DOHH2 (cell line): ENCODE results near the gene TUFT1.

Source experiments
- H3F3A ChIP-seq: fragments of 200-600 bp; sonication (generic), shearing (Covaris generic); 2 replicates; pipeline ENCODE4 v1.6.0; 2016; ENCODE audit warnings: antibody characterized with exemption, mild to moderate bottlenecking; ENCODE audit not compliant: control insufficient read depth, insufficient read depth
- H3K27ac ChIP-seq: fragments of 200-600 bp; sonication (generic); 2 replicates; pipeline ENCODE4 v1.5.1; 2014; ENCODE audit warnings: low read depth, mild to moderate bottlenecking, low read length, moderate library complexity
- H3K27me3 ChIP-seq: fragments of 200-600 bp; sonication (generic); 2 replicates; pipeline ENCODE4 v1.6.1; 2014; ENCODE audit warnings: mild to moderate bottlenecking, low read length, mixed read lengths; ENCODE audit not compliant: control insufficient read depth
- H3K36me3 ChIP-seq: fragments of 200-600 bp; sonication (generic); 2 replicates; pipeline ENCODE4 v1.6.1; 2014; ENCODE audit warnings: mild to moderate bottlenecking, low read length, moderate library complexity, mixed read lengths; ENCODE audit not compliant: control insufficient read depth
- H3K4me1 ChIP-seq: fragments of 200-600 bp; sonication (generic); 2 replicates; pipeline ENCODE4 v1.6.1; 2014; ENCODE audit warnings: mild to moderate bottlenecking, low read length, mixed read lengths; ENCODE audit not compliant: control insufficient read depth
- H3K4me2 ChIP-seq: fragments of 200-600 bp; sonication (generic); 2 replicates; pipeline ENCODE4 v1.6.0; 2014; ENCODE audit warnings: mild to moderate bottlenecking, low read length, moderate library complexity
- H3K4me3 ChIP-seq: fragments of 200-600 bp; sonication (generic); 2 replicates; pipeline ENCODE4 v1.5.1; 2014; ENCODE audit warnings: mild to moderate bottlenecking, low read length, mixed read lengths
- H3K79me2 ChIP-seq: fragments of 200-600 bp; sonication (generic); 2 replicates; pipeline ENCODE4 v1.6.1; 2014; ENCODE audit warnings: mild to moderate bottlenecking, low read length, mixed read lengths; ENCODE audit not compliant: control insufficient read depth
- H3K9me2 ChIP-seq: fragments of 200-600 bp; sonication (generic); replicated peaks from 2 replicates; pipeline ENCODE4 v1.6.1; 2014; ENCODE audit warnings: mild to moderate bottlenecking, low read length, mixed read lengths; ENCODE audit not compliant: control insufficient read depth
- H3K9me3 ChIP-seq: fragments of 200-600 bp; sonication (generic); 2 replicates; pipeline ENCODE4 v1.6.1; 2014; ENCODE audit warnings: antibody characterized with exemption, low read length, mixed read lengths; ENCODE audit not compliant: control insufficient read depth, insufficient read depth
- H4K20me1 ChIP-seq: fragments of 200-600 bp; sonication (generic); 2 replicates; pipeline ENCODE4 v1.6.0; 2014; ENCODE audit warnings: low read depth, mild to moderate bottlenecking, antibody characterized with exemption, low read length, moderate library complexity; ENCODE audit not compliant: control insufficient read depth, insufficient read depth
- CTCF ChIP-seq: fragments of 200-600 bp; sonication (generic); IDR thresholded peaks from one replicate; pipeline ENCODE4 v1.5.1; 2014; ENCODE audit warnings: antibody characterized with exemption, mild to moderate bottlenecking, low read depth, low read length; ENCODE audit not compliant: poor library complexity, severe bottlenecking
- EZH2phosphoT487 ChIP-seq: fragments of 200-600 bp; sonication (generic); IDR thresholded peaks from 2 replicates; pipeline ENCODE4 v1.6.1; 2017; ENCODE audit warnings: borderline replicate concordance, mild to moderate bottlenecking, antibody characterized with exemption, low read length, moderate library complexity, mixed read lengths

TUFT1 gene

GRCh38 chr1:151493042-151493441 is 47.1 kb upstream of the TUFT1 start:
- H3K27me3 ChIP-seq = 0 out of 2 replicates have a peak, but pooled peaks cover 5% of the 10 kb centered on the region
- H3K4me3 ChIP-seq = no peak overlapping the region
- no peaks in the 10 kb centered on the region for H4K20me1 ChIP-seq
- no peaks in the 10 kb centered on the region for H3K36me3 ChIP-seq
- TF ChIP-seq EZH2phosphoT487 (no peak), CTCF (no peak)
- no peaks in the 10 kb centered on the region for H3K9me2 ChIP-seq
- no peak overlapping the region for H3K27ac ChIP-seq
- peaks cover 5% of the 10 kb centered on the region for H3K4me1 ChIP-seq
- H3K79me2 ChIP-seq = no peaks in the 10 kb centered on the region
- no peaks in the 10 kb centered on the region for H3F3A ChIP-seq
- no peaks in the 10 kb centered on the region for H3K9me3 ChIP-seq
- H3K4me2 ChIP-seq = no peak overlapping the region

GRCh38 chr1:151494741-151495281 is 45.3 kb upstream of the TUFT1 start:
- Histone ChIP-seq H3K9me3 (no peaks in the 10 kb centered on the region), H4K20me1 (no peaks in the 10 kb centered on the region), H3K27me3 (0 out of 2 replicates have a peak, but pooled peaks cover 2% of the 10 kb centered on the region), H3K36me3 (no peaks in the 10 kb centered on the region), H3K9me2 (no peaks in the 10 kb centered on the region), H3K27ac (no peak overlapping the region), H3K4me1 (no peaks in the 10 kb centered on the region), H3F3A (no peaks in the 10 kb centered on the region), H3K79me2 (no peaks in the 10 kb centered on the region), H3K4me3 (no peak overlapping the region), H3K4me2 (no peak overlapping the region)
- TF ChIP-seq CTCF (no peak), EZH2phosphoT487 (no peak)

- H3K27me3 ChIP-seq = 0 out of 2 replicates have a peak, but pooled peaks cover 2% of the 10 kb centered on the region
- no peaks in the 10 kb centered on the region for H3K9me3 ChIP-seq
- H3K36me3 ChIP-seq = no peaks in the 10 kb centered on the region
- no peaks in the 10 kb centered on the region for H3K4me1 ChIP-seq
- H3K27ac ChIP-seq = no peak overlapping the region
- H3K79me2 ChIP-seq = no peaks in the 10 kb centered on the region
- TF ChIP-seq EZH2phosphoT487 (no peak), CTCF (no peak)
- no peaks in the 10 kb centered on the region for H3K9me2 ChIP-seq
- no peaks in the 10 kb centered on the region for H3F3A ChIP-seq
- H4K20me1 ChIP-seq = no peaks in the 10 kb centered on the region
- H3K4me3 ChIP-seq = no peak overlapping the region
- H3K4me2 ChIP-seq = no peak overlapping the region
These were observed 44.8 kb upstream of the TUFT1 start for GRCh38 chr1:151495316-151495715.
